HEK293 (cell line): ENCODE measurements around the gene AGAP1.

ENCODE experiments used
- CTCF ChIP-seq: fragments of 450-650 bp; formaldehyde crosslinking; IDR thresholded peaks from 2 replicates; pipeline ENCODE4 v1.5.1; 2016; ENCODE audit warnings: missing biosample characterization, missing genetic modification characterization
- SP2 ChIP-seq: fragments of 450-650 bp; formaldehyde crosslinking; IDR thresholded peaks from 2 replicates; pipeline ENCODE4 v1.5.1; 2016; ENCODE audit warnings: missing biosample characterization, missing genetic modification characterization
- ZBTB11 ChIP-seq: fragments of 450-650 bp; formaldehyde crosslinking; conservative IDR thresholded peaks from 2 replicates; pipeline ENCODE4 v1.5.1; 2016; ENCODE audit warnings: low read depth, missing biosample characterization, missing genetic modification characterization
- ZBTB20 ChIP-seq: fragments of 450-650 bp; formaldehyde crosslinking; IDR thresholded peaks from 2 replicates; pipeline ENCODE4 v1.5.1; 2016; ENCODE audit warnings: missing biosample characterization, missing genetic modification characterization
- ZBTB26 ChIP-seq: fragments of 450-650 bp; formaldehyde crosslinking; optimal IDR thresholded peaks from 2 replicates; pipeline ENCODE3; 2016; ENCODE audit warnings: missing biosample characterization, mild to moderate bottlenecking, missing genetic modification characterization
- ZNF174 ChIP-seq: fragments of 450-650 bp; formaldehyde crosslinking; IDR thresholded peaks from 2 replicates; pipeline ENCODE4 v1.5.0; 2017; ENCODE audit warnings: missing biosample characterization, mild to moderate bottlenecking, missing genetic modification characterization
- ZNF175 ChIP-seq: fragments of 450-650 bp; formaldehyde crosslinking; IDR thresholded peaks from 2 replicates; pipeline ENCODE4 v1.5.1; 2016; ENCODE audit warnings: missing biosample characterization, missing genetic modification characterization

GRCh38 chr2:235968155-235968554 is 474.3 kb downstream of the AGAP1 start:
- TF ChIP-seq ZNF174 (tag by site-specific recombination) (no peak), CTCF (tag by site-specific recombination) (no peak), SP2 (tag by site-specific recombination) (no peak), ZBTB20 (no peak), ZBTB11 (tag by site-specific recombination) (no peak), ZBTB26 (tag by site-specific recombination) (no peak), ZNF175 (tag by site-specific recombination) (no peak)
